Peyer's patch (tissue), 4 donors: ENCODE data around the gene TAPBPL. TPM values are rescaled to one million over a fixed set of nuclear protein-coding genes. Genes with fewer than 3 reads are reported as not detected.
"Not testable (repeated sequence)": the region's sequence is repeated elsewhere in the genome, so short reads cannot be mapped to it uniquely, and the experiment has no call there.

Experiments used
- DNase-seq, 3 donors: peaks; one replicate each; pipeline ENCODE4 v3.0.0-alpha.2; 2017 to 2019
- H3K27ac ChIP-seq, 4 donors: fragments of 200-600 bp; sonication (generic); one replicate each; pipeline ENCODE4 v1.5.1; 2016 to 2019
- H3K27me3 ChIP-seq, 2 donors: fragments of 200-600 bp; sonication (generic); one replicate each; pipeline ENCODE4 v1.5.1; 2019
- H3K36me3 ChIP-seq, 3 donors: fragments of 200-600 bp; sonication (generic); one replicate each; pipeline ENCODE4 v1.5.1; 2016 to 2019
- H3K4me1 ChIP-seq, 4 donors: fragments of 200-600 bp; sonication (generic); one replicate each; pipeline ENCODE4 v1.5.1; 2016 to 2019
- H3K4me3 ChIP-seq, 4 donors: fragments of 200-600 bp; sonication (generic); 1 replicate in 3 of 4; 2 replicates in 1 of 4; pipeline ENCODE4 v1.5.1; 2016 to 2019; ENCODE audit warnings: mild to moderate bottlenecking in 1 of 4
- H3K9me3 ChIP-seq, 4 donors: fragments of 200-600 bp; sonication (generic); one replicate each; pipeline ENCODE4 v1.5.1; 2016 to 2019; ENCODE audit warnings: mild to moderate bottlenecking in 1 of 4
- CTCF ChIP-seq, 6 experiments: fragments of 450-650 bp in 4 of 6; fragments of 200-600 bp in 2 of 6; sonication (generic) in 1 of 6; IDR thresholded peaks; one replicate each; pipeline ENCODE4 v1.5.1; 2017 to 2019; ENCODE audit warnings: antibody characterized with exemption in 6 of 6, mild to moderate bottlenecking in 3 of 6, moderate library complexity in 1 of 6
- POLR2A ChIP-seq, 2 donors: fragments of 450-650 bp; IDR thresholded peaks; one replicate each; pipeline ENCODE4 v1.5.1; 2017; ENCODE audit warnings: antibody characterized with exemption in 2 of 2, mild to moderate bottlenecking in 2 of 2, moderate library complexity in 2 of 2
- total RNA-seq, 4 donors: library from RNA; depleted of rRNA; stranded (reverse); fragments of >200 nt; gene quantifications; one replicate each; pipeline ENCODE4 v1.1.0, GENCODE V29; 2016

TAPBPL gene
- total RNA-seq, 4 donors from 2014 or later, result 44.6 to 124 (median 95.5) TPM

GRCh38 chr12:6465467-6466183 is 13.8 kb downstream of the TAPBPL start:
- no peak overlapping the region for H3K4me3 ChIP-seq
- DNase-seq, result peak in 2 of 3 donors; percentile 62 to 81
- H3K36me3 ChIP-seq, result peaks cover 0 to 46% (median 0%) of the 10 kb centered on the region in 3 donors
- H3K4me1 ChIP-seq, result peaks cover 0 to 46% (median 37%) of the 10 kb centered on the region in 4 donors
- no peak for TF ChIP-seq POLR2A (IDR thresholded peaks at IDR 0.05)
- peak; percentile 57 to 96 (median 94) for TF ChIP-seq CTCF (IDR thresholded peaks at IDR 0.05)
- H3K27me3 ChIP-seq, result no peaks in the 10 kb centered on the region
- H3K9me3 ChIP-seq, result no peaks in the 10 kb centered on the region
- peak overlapping the region in 1 of 4 donors; percentile 35 for H3K27ac ChIP-seq

- Histone ChIP-seq H3K9me3 (no peaks in the 10 kb centered on the region), H3K27me3 (no peaks in the 10 kb centered on the region), H3K4me3 (no peak overlapping the region), H3K4me1 (peaks cover 0 to 47% (median 33%) of the 10 kb centered on the region in 4 donors), H3K27ac (no peak overlapping the region), H3K36me3 (peaks cover 0 to 41% (median 0%) of the 10 kb centered on the region in 3 donors)
- TF ChIP-seq CTCF (IDR thresholded peaks at IDR 0.05) (no peak), POLR2A (IDR thresholded peaks at IDR 0.05) (no peak)
- peak in 1 of 3 donors; percentile 13 for DNase-seq
Observed at GRCh38 chr12:6466184-6466573, 14.3 kb downstream of the TAPBPL start.

GRCh38 chr12:6466751-6467150 is 14.9 kb downstream of the TAPBPL start:
- Histone ChIP-seq H3K4me1 (peaks cover 0 to 51% (median 31%) of the 10 kb centered on the region in 4 donors), H3K36me3 (peaks cover 0 to 35% (median 0%) of the 10 kb centered on the region in 3 donors), H3K27ac (peak overlapping the region in 1 of 4 donors; percentile 33)
- not testable (repeated sequence) for H3K4me3 ChIP-seq, H3K9me3 ChIP-seq, H3K27me3 ChIP-seq, DNase-seq

- not testable (repeated sequence) for H3K4me3 ChIP-seq, H3K27ac ChIP-seq, DNase-seq, H3K27me3 ChIP-seq, H3K9me3 ChIP-seq
- H3K4me1 ChIP-seq, result peaks cover 0 to 48% (median 22%) of the 10 kb centered on the region in 4 donors
- H3K36me3 ChIP-seq, result peaks cover 0 to 25% (median 0%) of the 10 kb centered on the region in 3 donors
Observed at GRCh38 chr12:6467571-6468282, 15.9 kb downstream of the TAPBPL start.

GRCh38 chr12:6468283-6468575 is 16.4 kb downstream of the TAPBPL start:
- H3K4me3 ChIP-seq, result no peak overlapping the region
- peaks cover 0 to 20% (median 0%) of the 10 kb centered on the region in 3 donors for H3K36me3 ChIP-seq
- peaks cover 0 to 43% (median 18%) of the 10 kb centered on the region in 4 donors for H3K4me1 ChIP-seq
- TF ChIP-seq POLR2A (IDR thresholded peaks at IDR 0.05) (no peak), CTCF (IDR thresholded peaks at IDR 0.05) (no peak)
- no peak for DNase-seq
- H3K9me3 ChIP-seq, result no peaks in the 10 kb centered on the region
- peak overlapping the region in 1 of 4 donors; percentile 92 for H3K27ac ChIP-seq
- no peaks in the 10 kb centered on the region for H3K27me3 ChIP-seq

- Histone ChIP-seq H3K27ac (peak overlapping the region in 1 of 4 donors; percentile 92), H3K36me3 (peaks cover 0 to 13% (median 0%) of the 10 kb centered on the region in 3 donors), H3K4me1 (peaks cover 0 to 38% (median 12%) of the 10 kb centered on the region in 4 donors), H3K9me3 (no peaks in the 10 kb centered on the region), H3K27me3 (no peaks in the 10 kb centered on the region), H3K4me3 (peak overlapping the region in 3 of 4 donors; percentile 74 to 84 (median 77))
- TF ChIP-seq CTCF (IDR thresholded peaks at IDR 0.05), result no peak
- no peak for TF ChIP-seq POLR2A (IDR thresholded peaks at IDR 0.05)
- DNase-seq, result no peak
Observed at GRCh38 chr12:6469092-6469491, 17.2 kb downstream of the TAPBPL start.
